Right lobe of liver (tissue), 6 donors: ENCODE results near the gene GBP5. TPM values are rescaled to one million over a fixed set of nuclear protein-coding genes. Genes with fewer than 3 reads are reported as not detected.
"Not testable (repeated sequence)": the region's sequence is repeated elsewhere in the genome, so short reads cannot be mapped to it uniquely, and the experiment has no call there.

ENCODE experiments used
- ATAC-seq, 4 donors: fragments of 200-7000 bp; cut with Tn5 transposase; one replicate each; pipeline ENCODE4 v1.9.1; 2020; ENCODE audit warnings: mild to moderate bottlenecking in 4 of 4, moderate library complexity in 4 of 4
- DNase-seq, 3 donors: peaks; one replicate each; pipeline ENCODE4 v3.0.0-alpha.2; 2020
- H3K27ac ChIP-seq, 3 donors: fragments of 200-600 bp; one replicate each; pipeline ENCODE4 v1.8.0; 2022
- H3K27me3 ChIP-seq, 2 donors: fragments of 200-600 bp; one replicate each; pipeline ENCODE4 v1.8.0; 2022
- H3K36me3 ChIP-seq, 4 donors: fragments of 200-600 bp; sonication (generic) in 1 of 4; one replicate each; pipeline versions ENCODE4 v1.5.1 to v1.8.0; 2017 to 2022; ENCODE audit warnings: control low read depth in 1 of 4
- H3K4me1 ChIP-seq, 4 donors: fragments of 200-600 bp; sonication (generic) in 1 of 4; one replicate each; pipeline versions ENCODE4 v1.5.1 to v1.8.0; 2017 to 2022; ENCODE audit warnings: control low read depth in 1 of 4
- H3K4me3 ChIP-seq, 3 donors: fragments of 200-600 bp; one replicate each; pipeline ENCODE4 v1.8.0; 2022
- H3K9me3 ChIP-seq, 4 donors: fragments of 200-600 bp; sonication (generic) in 1 of 4; one replicate each; pipeline versions ENCODE4 v1.5.1 to v1.8.0; 2017 to 2022; ENCODE audit warnings: control low read depth in 1 of 4
- POLR2A ChIP-seq: fragments of 450-650 bp; IDR thresholded peaks from one replicate; pipeline ENCODE4 v1.6.1; 2017; ENCODE audit warnings: antibody characterized with exemption, mild to moderate bottlenecking
- WGBS: methylation state at CpG from one replicate; pipeline ENCODE4 v1.1.6; 2018; ENCODE audit warnings: low coverage, low lambda C conversion rate; ENCODE audit not compliant: insufficient coverage; ENCODE audit errors: missing lambda C conversion rate; 5-methylcytosine and 5-hydroxymethylcytosine counted together
- intact Hi-C, 2 donors: fragments of 100-400 bp; cut with DNase I; formaldehyde crosslinking; loops; one replicate each; pipeline versions ENCODE4 v1.11.2 to v1.14.1; 2022
- total RNA-seq, 6 experiments: library from RNA; depleted of rRNA in 2 of 6; stranded (reverse); fragments of >200 nt in 2 of 6; fragmentation: NEBNext Ultra II Directional in 3 of 6; extraction: Animal tissue kit (Norgen Biotek cat#: 25700) in 3 of 6; gene quantifications; one replicate each; pipeline versions ENCODE4 v1.1.0 to v1.2.4, GENCODE V29; 2016 to 2023
- TF ChIP-seq, protein P1 (sequence below), 4 donors: fragments of 200-600 bp in 3 of 4; fragments of 450-650 bp in 1 of 4; IDR thresholded peaks; one replicate each; pipeline versions ENCODE4 v1.5.1 to v1.8.0; 2016 to 2022; ENCODE audit warnings: antibody characterized with exemption in 4 of 4, mild to moderate bottlenecking in 2 of 4
- donor health status: DM: no; HTN: yes; CAD: no.
- donor health status: DM: no; HTN: no; CAD: no.
- donor health status: DM: no; HTN: no; CAD: no.
- donor health status: DM: no; HTN: yes; CAD: no.
- donor health status: DM: no; HTN: yes; CAD: no.

GBP5 gene
- total RNA-seq, 6 experiments from 2014 or later: 0.44 to 5.0 (median 1.5) TPM

DNA sequence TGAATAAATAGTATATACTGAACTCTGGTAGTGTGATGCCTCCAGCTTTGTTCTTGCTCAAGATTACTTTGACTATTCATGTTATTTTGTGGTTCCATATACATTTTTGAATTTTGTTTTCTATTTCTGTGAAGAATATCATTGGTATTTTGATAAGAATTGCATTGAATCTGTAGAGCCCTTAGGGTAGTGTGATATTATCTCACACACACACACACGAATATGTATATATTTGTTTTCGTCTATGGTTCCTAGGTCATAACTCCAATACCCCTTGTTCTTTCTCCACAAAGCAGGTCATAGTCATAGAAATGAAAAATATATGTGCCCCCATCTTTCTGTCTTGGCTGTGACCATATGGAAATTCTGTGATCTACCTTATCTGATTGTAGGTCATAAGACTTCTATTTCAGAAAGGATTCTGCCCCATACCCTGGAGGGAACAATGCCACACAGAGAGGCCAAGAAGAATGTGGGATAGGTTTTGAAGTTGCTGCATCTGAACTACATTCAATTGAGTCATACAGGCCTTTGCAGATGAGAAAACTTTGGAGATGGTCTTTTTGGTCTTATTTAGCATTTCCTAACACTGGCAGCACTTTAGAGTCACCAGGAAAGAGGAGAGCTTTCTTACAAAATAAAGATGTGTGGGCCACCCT lies 32.0 kb upstream of the GBP5 start:
- H3K36me3 ChIP-seq: no peaks in the 10 kb centered on the region
- peaks cover 0 to 3% (median 0%) of the 10 kb centered on the region in 4 donors for H3K4me1 ChIP-seq
- intact Hi-C loops: no loop called here
- no peak for DNase-seq
- no peak for TF ChIP-seq POLR2A
- TF ChIP-seq, protein P1, sequence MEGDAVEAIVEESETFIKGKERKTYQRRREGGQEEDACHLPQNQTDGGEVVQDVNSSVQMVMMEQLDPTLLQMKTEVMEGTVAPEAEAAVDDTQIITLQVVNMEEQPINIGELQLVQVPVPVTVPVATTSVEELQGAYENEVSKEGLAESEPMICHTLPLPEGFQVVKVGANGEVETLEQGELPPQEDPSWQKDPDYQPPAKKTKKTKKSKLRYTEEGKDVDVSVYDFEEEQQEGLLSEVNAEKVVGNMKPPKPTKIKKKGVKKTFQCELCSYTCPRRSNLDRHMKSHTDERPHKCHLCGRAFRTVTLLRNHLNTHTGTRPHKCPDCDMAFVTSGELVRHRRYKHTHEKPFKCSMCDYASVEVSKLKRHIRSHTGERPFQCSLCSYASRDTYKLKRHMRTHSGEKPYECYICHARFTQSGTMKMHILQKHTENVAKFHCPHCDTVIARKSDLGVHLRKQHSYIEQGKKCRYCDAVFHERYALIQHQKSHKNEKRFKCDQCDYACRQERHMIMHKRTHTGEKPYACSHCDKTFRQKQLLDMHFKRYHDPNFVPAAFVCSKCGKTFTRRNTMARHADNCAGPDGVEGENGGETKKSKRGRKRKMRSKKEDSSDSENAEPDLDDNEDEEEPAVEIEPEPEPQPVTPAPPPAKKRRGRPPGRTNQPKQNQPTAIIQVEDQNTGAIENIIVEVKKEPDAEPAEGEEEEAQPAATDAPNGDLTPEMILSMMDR (IDR thresholded peaks at IDR 0.05): no peak
- no peaks in the 10 kb centered on the region for H3K27me3 ChIP-seq
- H3K9me3 ChIP-seq: no peaks in the 10 kb centered on the region
- 83% methylated on average over 2 of the region's 2 CpGs for WGBS
- ATAC-seq: no peak
- no peak overlapping the region for H3K4me3 ChIP-seq
- H3K27ac ChIP-seq: no peak overlapping the region

DNA sequence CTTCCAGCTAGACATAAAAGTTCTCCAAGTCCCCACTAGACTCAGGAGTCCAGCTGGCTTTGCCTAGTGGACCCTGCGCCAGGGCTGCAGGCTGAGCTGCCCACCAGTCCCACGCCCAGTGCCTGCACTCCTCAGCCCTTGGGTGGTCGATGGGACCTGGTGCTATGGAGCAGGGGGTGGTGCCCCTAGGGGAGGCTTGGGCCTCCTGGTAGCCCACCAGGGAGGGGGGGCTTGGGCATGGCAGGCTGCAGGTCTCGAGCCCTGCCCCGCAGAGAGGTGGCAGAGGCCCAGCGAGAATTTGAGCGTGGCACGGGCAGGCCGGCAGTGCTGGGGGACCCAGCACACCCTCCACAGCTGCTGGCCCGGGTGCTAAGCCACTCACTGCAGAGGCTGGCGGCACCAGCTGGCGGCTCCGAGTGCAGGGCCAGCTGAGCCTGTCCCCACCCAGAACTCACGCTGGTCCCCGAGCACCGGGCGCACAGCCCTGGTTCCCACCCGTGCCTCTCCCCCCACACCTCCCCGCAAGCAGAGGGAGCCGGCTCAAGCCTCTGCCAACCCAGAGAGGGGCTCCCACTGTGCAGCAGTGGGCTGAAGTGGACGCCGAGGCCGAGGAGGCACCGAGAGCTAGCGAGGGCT lies 30.2 kb upstream of the GBP5 start:
- Histone ChIP-seq H3K36me3 (no peaks in the 10 kb centered on the region), H3K9me3 (no peaks in the 10 kb centered on the region), H3K27me3 (no peaks in the 10 kb centered on the region), H3K4me3 (no peak overlapping the region), H3K27ac (no peak overlapping the region), H3K4me1 (peaks cover 0 to 6% (median 0%) of the 10 kb centered on the region in 4 donors)
- ATAC-seq: peak in 1 of 4 donors; percentile 19
- no peak for TF ChIP-seq POLR2A
- TF ChIP-seq, protein P1 (IDR thresholded peaks at IDR 0.05): no peak
- intact Hi-C loops: no loop called here
- WGBS: 92% methylated on average over 5 of the region's 25 CpGs
- peak in 1 of 3 donors; percentile 48 for DNase-seq

DNA sequence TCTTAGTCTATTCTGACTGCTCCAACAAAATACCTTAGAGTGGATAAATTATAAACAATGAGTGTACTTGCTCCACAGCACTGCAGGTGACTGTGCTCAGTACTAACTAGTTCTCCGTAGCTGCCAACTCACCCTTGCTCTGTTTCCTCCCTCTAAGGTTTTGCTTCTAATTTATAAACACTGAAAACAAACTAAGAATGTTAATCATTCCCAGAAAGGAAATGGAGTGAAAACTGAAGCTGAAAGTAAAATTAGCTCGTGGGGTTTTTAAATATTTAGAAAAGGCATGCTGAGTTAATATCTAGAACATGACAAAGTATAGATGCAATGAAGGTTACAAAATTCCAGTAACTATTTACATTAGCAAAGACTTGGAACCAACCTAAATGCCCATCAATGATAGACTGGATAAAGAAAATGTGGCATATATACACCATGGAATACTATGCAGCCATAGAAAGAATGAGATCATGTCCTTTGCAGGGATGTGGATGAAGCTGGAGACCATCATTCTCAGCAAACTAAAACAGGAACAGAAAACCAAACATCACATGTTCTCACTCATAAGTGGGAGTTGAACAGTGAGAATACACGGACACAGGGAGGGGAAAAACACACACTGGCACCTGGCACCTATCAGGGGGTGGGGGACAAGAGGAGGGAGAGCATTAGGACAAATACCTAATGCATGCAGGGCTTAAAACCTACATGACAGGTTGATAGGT lies 27.2 kb upstream of the GBP5 start:
- H3K27ac ChIP-seq, H3K4me3 ChIP-seq, H3K4me1 ChIP-seq, DNase-seq, H3K27me3 ChIP-seq, intact Hi-C loops, H3K9me3 ChIP-seq, H3K36me3 ChIP-seq: not testable (repeated sequence)
- 12% methylated on average over 3 of the region's 3 CpGs for WGBS
- peak; percentile 69 to 82 (median 74) for ATAC-seq

DNA sequence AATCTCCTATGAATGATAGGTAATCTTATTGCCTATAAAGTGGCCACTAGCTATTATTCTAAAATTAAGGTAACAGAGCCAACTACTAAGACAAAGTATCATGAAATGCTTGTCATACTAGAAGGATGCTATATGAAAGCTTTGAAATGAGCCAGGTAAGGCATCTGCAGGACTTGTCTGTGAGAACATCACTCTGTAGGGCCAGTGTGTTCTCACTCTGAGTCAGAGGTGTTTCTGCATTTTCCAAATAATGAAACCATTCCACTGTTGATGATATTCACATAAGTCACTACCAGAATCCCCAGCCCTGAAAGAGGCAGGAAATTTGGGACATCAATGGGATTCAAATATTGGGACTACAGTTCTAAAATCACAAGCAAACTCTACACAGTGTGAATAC lies 25.8 kb upstream of the GBP5 start:
- intact Hi-C loops: no loop called here
- no peaks in the 10 kb centered on the region for H3K36me3 ChIP-seq
- H3K27ac ChIP-seq: no peak overlapping the region
- H3K27me3 ChIP-seq: no peaks in the 10 kb centered on the region
- no peak overlapping the region for H3K4me3 ChIP-seq
- ATAC-seq (no peak), DNase-seq (no peak)
- H3K9me3 ChIP-seq: no peaks in the 10 kb centered on the region
- peaks cover 0 to 6% (median 0%) of the 10 kb centered on the region in 4 donors for H3K4me1 ChIP-seq
- no peak for TF ChIP-seq POLR2A
- TF ChIP-seq, protein P1 (IDR thresholded peaks at IDR 0.05): no peak

DNA sequence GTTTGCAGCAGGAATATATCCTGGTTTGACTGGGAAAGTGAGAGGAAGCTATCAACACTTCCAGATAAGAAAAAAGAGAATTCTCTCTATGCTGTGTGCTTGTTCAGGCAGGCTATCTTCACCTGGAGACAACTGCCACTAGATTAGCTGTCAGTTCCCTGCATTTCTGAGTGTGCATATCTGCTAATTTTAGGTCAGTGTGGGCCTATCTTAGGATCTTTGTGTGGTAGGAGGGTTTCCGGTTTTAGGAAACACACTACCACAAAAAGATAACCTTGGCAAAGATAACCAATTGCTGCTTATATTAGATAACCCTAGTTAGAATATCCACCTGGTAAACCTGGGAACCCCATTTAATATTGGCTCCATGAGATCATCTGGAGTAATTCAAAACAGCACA lies 22.5 kb upstream of the GBP5 start:
- Histone ChIP-seq H3K27me3 (no peaks in the 10 kb centered on the region), H3K27ac (no peak overlapping the region), H3K9me3 (no peaks in the 10 kb centered on the region), H3K4me1 (peaks cover 0 to 6% (median 0%) of the 10 kb centered on the region in 4 donors), H3K4me3 (no peak overlapping the region), H3K36me3 (no peaks in the 10 kb centered on the region)
- no peak for DNase-seq
- TF ChIP-seq POLR2A: no peak
- TF ChIP-seq, protein P1 (IDR thresholded peaks at IDR 0.05): no peak
- 64% methylated on average over 1 of the region's 1 CpG for WGBS
- no peak for ATAC-seq
- intact Hi-C loops: no loop called here
